Muscle of arm (tissue), 12 donors: ENCODE measurements around the gene MYLK. TPM values are rescaled to one million over a fixed set of nuclear protein-coding genes. Genes with fewer than 3 reads are reported as not detected.
"Not testable (repeated sequence)": the region's sequence is repeated elsewhere in the genome, so short reads cannot be mapped to it uniquely, and the experiment has no call there.

Experiments used
- DNase-seq: peaks from one replicate; pipeline ENCODE4 v3.0.0-alpha.2; 2013
- polyA plus RNA-seq, 12 donors: library from polyadenylated mRNA; unstranded; fragments of 120-200 nt; gene quantifications; one replicate each; pipeline ENCODE4 v1.2.1, GENCODE V29; 2013; ENCODE audit not compliant: insufficient read length in 12 of 12

MYLK gene
- polyA plus RNA-seq, 12 donors = 15.4 to 109 (median 22.5) TPM; not detected in 1

DNA sequence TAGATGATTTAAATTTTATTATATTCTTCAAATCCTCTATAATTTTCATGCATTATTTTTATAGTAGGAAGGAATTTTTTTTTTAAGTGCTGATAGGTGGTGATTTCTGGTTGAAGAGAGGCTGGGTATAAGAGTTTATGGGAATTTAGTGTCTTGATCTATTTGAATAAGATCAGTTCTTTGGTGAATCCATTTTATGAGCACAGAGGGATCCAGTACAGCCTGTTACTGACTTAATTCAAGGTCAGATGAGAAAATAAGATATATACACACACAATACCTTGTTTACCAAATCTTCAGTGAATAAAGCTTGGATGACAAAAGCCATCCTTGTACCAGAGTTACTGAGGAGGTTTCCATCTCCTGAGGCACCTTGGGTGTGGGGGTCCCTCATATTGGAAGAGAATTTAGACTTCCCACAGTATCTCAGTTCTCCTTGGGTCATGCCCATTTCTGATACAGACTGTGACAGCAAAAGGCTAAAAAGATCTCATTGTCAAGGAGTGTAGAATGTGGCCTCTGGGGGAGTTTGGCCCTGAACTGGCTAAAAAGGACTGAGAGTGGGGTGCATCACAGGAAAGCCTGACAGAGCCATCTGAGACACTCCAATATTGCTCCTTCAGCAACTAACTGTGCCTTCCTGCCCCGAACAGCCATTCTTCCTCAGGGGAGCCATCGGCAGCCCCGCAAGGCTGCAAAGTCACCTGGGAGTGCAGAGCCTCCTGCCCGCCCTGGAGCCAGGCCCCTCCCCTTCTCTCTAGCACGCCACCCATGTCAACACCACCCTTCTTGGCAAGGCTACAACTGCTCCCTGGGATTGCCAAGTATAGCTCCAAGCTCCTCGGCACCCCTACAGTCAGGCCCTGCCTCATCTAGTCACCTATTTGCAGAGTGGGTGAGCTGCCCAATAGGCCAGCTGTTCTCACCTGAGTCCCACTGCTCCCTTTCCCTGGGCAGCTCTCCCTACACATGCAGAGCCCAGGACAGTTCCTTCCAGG, 256.2 kb downstream of the MYLK start:
- DNase-seq = no peak

DNA sequence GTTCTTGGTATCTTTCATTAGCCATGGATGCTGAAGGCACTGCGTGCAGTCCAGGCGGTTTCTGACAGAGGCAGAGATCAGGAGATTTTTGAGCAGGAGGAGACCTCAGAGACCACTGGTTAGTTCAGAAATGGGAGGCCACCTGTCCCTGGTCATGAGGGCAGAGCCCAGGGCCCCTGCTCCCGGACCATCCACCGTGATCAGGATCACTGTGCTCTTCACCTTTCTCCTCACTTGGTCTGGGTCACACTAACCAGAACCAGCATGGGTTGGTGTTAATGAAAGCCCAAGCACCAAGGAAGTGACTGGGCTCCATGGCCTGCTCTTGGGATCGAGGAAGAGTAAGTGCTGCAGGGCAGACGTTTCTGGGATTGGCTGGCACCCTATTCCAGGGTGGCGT, 257.3 kb downstream of the MYLK start:
- DNase-seq = no peak

DNA sequence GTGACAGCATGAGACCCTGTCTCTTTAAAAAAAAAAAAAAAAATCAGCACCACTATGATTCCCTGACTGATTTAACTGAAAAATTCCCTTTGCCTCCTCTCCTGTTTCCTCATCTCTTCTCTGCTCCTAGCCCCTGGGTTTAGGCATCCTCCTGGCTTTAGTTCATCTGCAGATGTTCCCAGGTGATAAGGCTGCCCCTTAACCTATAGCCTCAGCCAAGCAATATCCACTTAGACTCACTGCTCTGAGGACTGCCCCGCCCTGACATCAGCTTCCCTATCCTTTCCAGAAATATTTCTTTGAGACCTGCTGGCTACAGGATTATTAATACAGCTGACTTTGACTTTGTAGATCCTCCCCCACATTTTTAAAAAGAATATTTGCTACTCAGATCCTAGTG, 259.8 kb downstream of the MYLK start:
- no peak for DNase-seq

DNA sequence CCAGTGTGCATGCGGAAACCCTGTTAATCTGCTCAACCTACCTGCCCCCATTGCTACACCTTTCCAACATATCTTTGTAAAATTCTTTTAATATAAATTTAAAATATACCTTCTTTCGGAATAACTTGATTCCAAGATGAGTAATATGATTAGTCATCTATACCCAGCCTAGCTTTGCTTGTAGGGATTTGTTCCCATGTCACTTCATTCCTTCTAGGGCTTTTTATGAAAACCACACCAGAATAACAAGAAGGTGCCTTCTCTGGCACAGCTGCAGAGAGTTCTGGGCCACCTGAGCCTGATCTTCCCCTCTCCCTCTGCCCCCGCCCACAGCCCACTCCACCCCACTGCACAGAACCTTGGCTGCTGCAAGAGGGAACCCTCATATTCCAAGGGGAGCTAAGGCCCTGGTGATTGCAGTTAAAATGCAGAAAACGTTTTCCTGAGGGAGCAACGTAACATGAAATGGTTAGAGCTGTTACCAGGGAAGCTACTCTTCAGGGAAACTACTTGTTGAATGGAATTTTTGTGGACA, 260.7 kb downstream of the MYLK start:
- no peak for DNase-seq

DNA sequence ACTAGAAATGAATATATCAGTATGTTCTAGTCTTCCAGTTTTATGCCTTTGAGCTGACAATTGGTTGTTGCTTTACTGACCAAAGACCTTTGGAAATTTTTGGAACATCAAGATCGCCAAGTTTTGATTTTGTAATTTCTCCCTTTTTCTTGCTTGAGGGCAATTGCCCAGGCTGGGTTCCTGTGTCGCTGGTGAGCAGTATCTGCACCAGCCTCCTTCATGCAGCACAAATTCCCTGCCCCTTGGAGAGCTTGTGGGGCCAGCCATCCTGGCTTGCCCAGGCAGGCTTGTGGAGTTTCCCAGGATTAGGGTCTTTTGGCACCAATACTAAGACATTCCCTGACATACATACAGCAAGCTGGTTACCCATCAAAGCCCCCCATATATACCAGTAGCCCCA, 261.4 kb downstream of the MYLK start:
- DNase-seq = no peak

DNA sequence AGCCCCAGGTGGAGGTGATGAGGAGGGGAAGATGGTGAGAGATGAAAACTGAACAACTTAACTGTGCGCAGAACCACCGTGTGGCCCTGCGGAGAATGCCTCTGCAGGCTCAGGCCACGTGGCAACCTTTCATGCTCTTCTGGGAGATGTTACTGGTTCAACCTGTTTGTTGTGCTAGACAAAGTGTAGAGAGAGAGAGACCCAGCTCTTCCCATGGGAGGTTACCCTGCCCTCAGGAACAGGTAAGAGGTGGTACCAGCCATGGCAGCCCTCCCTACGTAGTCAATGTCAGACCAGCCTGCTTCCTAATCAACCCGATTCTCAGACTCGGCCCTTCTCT, 262.3 kb downstream of the MYLK start:
- DNase-seq = no peak

DNA sequence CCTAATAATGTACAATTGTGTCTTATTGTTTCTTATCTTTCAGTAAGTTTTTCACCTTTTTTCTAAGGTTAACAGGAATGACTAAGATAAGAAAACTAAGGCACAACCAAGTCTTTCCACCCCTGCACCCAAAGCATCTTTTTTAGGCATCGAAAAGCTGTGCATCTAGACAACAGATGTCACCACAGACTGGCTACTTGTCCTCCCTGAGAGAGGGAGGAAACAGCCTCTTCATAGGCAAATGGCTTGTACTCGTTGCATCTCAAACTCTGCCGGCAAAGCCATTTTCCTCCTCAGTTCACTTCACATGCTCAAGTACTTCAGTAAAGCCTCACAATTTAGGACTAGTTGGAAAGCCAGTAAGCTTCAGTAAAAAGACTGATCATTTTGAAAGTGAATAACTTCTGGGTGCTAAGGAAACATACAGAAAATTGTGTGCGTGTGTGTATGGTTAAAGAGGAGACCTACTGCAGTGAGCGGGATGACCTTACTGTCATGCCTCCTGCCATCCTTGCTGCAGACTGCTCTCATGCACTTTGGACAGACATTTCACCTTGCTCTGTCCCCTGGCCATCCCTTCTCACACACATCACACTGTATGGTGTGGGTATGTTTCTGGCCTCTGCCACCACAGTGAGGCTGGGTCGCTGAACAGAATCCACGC, 262.8 kb downstream of the MYLK start:
- no peak for DNase-seq

DNA sequence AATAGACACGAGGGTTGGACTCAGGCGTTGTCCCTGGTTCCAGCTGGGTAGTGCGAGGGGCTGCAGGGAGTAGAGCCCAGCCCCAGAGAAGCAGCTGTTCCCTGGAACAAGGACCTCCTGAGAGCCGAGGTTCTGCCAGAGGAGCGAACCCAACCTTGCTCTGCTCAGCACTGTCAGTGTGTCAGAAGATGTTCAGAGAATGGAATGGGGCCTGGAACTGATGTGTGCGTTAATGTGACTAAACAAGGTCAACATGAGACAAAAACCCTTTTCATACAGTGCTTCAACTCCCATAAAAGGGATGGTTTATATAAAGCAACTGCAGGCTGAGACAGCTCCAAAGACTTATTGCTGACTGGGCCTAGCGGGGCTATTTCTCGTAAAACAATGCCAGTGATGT, 263.8 kb downstream of the MYLK start:
- DNase-seq = no peak

DNA sequence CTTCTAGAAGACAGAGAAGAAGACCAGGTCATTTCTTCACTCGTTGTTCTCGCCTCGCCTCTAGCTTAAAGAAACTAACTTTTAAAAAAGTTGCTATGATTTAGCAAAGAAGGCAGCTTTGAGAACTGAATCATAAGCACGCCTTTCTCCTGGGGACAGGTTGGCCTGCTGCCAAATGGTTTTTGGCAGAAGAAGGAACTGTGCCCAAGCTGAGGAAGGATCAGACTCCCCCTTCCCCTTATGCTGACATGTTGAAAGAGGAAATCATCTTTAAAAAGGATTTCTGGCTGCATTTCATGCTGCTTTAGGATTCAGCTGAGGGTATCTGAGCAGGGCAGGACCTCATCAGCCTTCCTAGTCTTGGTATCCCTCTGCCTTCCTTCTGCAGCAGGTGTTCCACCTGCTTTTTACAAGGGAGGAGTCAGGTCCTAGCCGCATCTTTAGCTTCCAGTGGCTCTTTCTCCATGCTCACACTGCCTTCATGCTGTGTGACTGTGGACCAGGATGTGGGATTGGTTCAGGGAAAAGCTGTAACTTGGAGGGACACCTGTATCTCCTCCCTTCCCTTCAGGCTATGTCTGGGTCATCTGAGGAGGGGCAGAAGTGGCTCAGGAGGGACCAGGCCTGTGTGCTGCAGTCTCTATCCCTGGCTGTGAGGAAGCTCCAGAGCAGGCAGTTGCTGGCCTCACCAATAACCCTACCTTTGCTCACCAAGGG, 265.2 kb downstream of the MYLK start:
- peak; percentile 61 for DNase-seq

DNA sequence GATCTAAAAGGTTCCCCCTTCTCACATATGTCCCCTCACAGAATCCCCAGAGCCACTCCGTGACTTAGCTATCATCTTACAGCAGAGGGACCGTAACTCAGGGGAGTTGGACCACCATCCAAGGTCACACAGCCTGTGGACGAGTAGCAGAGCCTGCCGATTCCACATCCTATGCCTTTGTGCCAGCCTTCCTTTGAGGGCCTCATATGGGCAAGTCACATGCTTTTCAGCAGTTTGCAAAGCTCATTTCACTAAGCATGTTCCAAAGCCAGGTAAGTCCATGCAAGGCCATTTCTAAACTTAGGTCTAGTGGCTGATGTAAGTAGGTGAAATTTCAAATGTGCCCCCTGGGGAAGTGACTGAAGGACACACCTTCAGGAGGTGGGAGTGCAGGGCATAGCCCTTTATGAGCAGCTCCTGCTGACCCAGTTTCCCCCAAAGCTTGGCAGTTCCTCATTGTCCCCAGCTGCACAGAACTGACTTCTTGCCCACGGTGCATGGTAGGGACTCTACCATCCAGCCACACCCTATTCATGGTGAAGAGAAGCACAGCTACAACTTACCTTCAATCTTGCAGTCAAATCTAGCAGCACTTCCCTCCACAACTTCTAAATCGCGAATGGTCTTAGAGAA, 265.9 kb downstream of the MYLK start:
- DNase-seq = no peak

DNA sequence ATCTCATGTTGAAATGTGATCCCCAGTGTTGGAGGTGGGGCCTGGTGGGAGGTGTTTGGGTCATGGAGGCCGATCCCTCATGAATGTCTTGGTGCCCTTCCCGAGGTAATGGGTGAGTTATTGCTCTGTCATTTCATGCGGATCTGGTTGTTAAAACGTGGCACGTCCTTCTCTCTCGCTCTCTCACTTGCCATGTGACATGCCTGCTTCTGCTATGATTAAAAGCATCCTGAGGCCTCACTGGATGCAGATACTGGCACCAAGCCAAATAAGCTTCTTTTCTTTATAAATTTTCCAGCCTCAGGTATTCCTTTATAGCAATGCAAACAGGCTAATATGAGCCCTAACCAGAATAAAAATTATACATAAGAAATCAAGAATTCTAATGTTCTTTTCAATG, 267.5 kb downstream of the MYLK start:
- DNase-seq = no peak

DNA sequence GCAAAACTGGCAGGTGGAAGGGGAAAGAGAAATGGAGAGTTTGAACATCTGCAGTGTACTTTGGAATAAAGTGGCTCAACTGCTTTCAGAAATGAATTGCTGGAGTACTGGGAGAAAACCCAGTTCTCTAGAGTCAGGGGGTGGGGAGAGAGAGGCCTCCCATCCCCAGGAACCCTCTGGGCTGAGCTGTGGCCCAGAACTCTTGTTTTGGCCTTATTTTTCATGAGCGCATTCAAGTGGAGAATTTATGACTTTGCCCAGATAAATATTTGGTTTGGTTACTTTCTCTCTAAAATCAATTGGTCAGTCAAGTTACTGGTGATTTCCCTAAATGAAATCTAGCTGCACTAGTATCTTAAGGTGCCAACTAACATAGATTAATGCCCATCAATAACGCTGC, 270.6 kb downstream of the MYLK start:
- DNase-seq = no peak

DNA sequence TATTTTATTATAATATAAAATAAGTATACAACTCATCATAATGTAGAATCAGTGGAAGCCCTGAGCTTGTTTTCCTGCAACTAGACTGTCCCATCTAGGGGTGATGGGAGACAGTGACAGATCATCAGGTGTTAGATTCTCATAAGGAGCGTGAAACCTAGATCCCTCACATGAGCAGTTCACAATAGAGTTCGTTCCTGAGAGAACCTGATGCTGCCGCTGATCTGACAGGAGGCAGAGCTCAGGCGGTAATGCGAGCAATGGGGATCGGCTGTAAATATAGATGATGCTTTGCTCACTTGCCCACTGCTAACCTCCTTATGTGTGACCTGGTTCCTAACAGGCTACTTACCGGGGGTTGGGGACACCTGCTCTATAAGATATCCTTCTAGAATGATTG, 272.5 kb downstream of the MYLK start:
- DNase-seq = not testable (repeated sequence)

DNA sequence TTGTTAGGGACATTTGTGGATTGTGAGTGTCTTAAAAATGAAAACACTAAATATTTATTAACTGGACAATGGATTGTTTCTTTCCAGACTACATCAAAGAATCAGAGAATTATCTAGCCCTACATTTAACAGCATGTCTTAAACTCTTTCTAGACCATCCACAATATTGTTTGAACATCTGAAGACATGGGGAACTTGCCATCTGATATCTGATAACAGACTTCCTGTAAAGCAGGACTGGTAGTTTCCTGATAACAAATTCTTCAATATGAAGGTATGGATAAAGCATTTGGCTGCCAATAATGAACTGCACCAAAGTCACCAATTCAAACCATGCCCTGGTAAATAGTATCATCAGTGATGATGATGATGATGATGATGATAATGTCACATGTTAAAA, 273.1 kb downstream of the MYLK start:
- DNase-seq = no peak

DNA sequence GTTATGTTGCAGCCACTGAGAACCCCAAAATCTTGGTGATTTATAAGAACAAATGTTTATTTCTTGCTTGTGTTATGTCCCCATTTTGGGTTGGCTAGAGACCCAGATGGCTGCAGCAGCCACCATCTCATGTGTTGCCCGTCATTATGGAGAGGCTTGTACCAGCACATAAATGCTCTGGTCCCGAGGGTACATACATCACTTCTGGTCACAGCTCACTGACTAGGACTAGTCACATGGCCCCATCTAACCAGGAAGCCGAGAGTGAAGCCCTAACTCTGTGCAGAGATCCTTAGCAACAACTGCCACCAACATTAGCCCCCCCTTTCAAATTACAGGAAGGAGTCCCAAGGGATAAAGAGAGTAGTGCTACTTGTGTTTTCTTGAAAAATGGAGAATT, 273.8 kb downstream of the MYLK start:
- no peak for DNase-seq

DNA sequence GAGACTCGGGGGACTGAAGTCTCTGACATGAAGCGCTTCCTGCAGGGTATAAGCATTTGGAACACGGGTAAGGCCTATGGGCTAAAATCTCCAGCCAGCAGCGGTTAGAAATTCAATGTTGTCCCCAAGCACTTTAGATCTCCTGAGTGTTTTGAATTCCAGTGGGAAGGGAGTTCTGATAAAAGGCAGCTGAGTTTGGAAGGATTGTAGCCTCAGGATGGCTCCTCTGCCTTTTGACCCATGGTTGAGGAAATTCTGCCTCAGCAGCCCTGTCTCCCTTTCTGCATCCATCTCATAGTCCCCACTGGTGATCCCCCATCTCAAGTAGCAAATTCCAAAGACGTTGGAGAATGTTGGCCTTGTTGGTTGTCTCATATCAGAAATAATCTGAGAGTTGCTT, 275.1 kb downstream of the MYLK start:
- DNase-seq = no peak

DNA sequence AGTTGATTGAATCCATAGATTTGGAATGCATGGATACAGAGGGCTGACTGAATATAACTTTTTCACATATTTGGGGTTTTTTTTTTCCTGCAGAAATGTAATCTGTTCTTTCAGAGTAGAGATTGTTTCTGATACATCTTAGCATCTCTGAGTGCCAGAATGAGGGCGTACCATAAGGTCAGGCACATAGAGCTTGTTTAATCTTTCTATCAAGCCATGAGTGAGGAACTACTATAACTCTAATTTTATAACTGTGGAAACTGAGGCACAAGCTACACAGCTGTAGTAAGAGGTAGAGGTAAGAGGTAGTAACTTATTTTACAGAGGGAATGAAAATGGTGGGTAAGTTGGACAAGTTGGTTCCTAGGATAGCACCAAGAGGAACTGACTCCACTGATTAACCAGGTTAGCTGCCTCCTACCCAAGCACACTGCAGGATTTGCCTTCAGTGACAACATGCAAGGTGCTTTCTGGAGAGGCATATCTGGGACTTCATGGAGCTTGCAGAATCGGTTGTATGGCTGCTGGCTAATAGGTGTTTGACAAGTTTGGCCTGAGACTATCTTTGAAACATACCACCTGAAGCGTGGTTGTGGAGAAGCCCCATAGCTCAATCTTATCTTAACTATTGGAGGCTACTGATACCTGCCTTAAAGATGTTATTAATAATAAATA, 275.7 kb downstream of the MYLK start:
- DNase-seq = no peak

DNA sequence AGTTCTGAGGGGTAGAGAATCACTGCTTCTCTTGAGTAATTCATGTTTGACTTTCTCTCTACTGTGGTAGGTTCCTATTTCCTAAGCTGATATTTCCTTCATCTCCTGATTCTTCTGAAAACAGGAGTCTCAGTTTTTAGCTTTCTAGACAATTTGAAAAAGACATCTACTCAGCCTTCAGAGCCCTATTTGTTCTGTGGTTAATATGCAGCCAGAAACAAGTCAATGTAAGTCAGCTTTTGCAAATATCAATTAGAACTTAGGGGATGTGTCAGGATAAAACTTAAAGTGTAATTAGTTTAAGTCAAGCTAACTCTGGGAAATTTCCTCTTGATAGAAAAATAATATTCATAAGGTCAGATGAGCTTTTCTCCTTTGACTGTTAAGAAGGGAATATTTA, 277.6 kb downstream of the MYLK start:
- DNase-seq = no peak

DNA sequence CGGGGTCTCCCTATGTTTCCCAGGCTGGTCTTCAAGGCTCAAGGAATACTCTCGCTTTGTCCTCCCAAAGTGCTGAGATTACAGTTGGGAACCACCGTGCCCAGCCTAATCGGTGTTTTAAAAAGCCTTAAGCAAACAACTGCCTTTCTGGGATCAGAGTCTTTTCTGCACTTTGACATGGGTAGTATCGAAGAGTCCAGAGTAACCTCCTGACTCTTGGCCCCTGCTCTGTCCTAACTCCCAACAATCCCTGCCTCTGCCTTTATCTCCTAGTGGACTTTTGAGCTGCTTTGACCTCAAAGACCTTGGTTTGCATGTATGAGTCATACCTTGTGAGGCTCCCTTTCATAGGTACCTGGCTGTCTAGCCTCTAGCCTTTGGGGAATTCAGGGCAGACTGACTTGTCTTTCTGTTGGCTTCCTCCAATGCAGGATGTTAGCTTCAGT, 278.3 kb downstream of the MYLK start:
- no peak for DNase-seq

DNA sequence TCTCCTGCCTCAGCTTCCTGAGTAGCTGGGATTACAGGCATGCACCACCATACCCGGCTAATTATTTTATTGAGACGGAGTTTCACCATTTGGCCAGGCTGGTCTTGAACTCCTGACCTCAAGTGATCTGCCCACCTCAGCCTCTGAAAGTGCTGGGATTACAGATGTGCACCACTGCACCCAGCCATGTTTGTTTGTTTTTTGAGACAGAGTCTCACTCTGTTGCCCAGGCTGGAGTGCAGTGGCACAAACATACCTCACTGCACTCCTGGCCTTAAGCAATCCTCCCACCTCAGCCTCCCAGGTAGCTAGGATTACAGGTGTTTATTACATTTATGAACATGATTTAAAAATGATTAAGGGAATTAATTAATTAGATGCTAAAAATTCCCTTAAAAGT, 281.0 kb downstream of the MYLK start:
- DNase-seq = not testable (repeated sequence)

DNA sequence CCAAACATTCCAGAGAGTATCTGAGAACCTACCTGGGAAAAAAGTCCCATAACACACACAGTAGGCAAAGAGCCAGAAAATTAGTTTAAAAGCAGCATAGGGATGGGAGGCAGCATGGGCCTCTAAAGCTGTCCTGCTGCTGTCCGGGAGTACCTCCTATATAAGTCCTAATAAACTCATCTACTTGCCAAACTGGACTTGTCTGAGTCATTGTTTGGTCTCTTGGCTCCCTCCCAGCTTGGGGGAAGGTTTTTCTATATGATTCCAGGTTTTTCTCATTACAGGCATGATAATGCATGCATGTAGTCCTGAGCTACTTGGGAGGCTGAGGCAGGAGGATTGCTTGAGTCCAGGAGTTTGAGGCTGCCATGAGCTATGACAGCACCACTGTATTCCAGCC, 281.8 kb downstream of the MYLK start:
- no peak for DNase-seq
